Measurements from ENCODE around the gene ADSS1. TPM values are rescaled to one million over a fixed set of nuclear protein-coding genes. Genes with fewer than 3 reads are reported as not detected.

The ADSS1 gene
- total and polyA plus RNA-seq, 2 donors: 5.4 to 8.4 TPM

DNA sequence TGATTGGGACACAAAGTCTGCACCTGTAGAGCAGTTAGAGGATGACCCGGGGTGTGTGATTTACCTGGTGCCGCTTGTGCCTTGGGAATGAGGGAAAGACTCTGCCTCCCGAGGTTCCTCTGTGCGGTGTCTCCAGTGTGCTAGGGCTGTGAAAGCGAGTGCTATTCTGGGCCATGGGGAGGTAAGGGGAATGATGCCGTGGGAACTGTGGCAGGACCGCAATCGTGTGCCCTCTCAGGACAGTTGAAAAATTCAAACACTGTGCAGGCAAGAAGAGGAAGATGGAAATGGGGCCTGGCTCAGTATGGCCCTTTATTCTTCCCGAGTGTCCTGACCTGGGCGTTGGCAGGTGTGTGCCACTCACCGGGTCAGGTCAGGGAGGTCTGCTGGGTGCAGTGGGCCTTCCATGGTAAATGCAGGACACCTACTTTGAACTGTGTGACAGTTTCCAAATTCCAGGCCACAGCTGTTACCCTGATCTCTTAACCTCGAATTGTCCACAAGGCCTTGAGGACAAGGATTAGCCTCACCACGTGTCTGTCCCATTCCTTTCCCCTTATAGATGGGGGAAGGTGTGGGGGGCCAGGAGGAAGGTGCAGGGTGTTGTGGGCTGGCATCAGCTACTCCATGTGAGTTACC is 30.3 kb downstream of the ADSS1 start:
- no peak overlapping the region for H3K27ac ChIP-seq (ENCODE audit: low read depth)
- 64% methylated on average over 13 of the region's 13 CpGs for WGBS
- DNase-seq (ENCODE audit: extremely low spot score): no peak
- no peaks in the 10 kb centered on the region for H3K36me3 ChIP-seq (ENCODE audit: insufficient read depth)
- peak overlapping the region; percentile 83 for H3K4me3 ChIP-seq (ENCODE audit: low read depth, low read length)
- H3K4me1 ChIP-seq (ENCODE audit: insufficient read depth): no peaks in the 10 kb centered on the region

DNA sequence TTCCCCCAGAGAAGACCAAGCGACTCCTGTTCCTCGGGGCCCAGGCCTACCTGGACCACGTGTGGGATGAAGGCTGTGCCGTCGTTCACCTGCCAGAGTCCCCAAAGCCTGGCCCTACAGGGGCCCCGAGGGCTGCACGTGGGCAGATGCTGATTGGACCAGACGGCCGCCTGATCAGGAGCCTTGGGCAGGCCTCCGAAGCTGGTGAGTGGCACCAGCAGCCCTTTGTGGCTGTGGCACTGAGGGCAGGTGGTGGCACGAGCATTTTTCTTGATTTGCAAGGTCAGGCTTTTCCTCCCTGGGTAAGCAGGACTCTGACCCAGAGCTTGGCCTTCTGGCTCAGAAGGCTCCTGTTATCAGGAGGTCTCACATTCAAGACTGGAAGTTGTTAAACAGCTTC is 31.6 kb downstream of the ADSS1 start:
- Histone ChIP-seq H3K27ac (ENCODE audit: low read depth) (no peak overlapping the region), H3K4me1 (ENCODE audit: insufficient read depth) (no peaks in the 10 kb centered on the region), H3K4me3 (ENCODE audit: low read depth, low read length) (no peak overlapping the region), H3K36me3 (ENCODE audit: insufficient read depth) (no peaks in the 10 kb centered on the region)
- DNase-seq (ENCODE audit: extremely low spot score): no peak
- 81% methylated on average over 11 of the region's 11 CpGs for WGBS

DNA sequence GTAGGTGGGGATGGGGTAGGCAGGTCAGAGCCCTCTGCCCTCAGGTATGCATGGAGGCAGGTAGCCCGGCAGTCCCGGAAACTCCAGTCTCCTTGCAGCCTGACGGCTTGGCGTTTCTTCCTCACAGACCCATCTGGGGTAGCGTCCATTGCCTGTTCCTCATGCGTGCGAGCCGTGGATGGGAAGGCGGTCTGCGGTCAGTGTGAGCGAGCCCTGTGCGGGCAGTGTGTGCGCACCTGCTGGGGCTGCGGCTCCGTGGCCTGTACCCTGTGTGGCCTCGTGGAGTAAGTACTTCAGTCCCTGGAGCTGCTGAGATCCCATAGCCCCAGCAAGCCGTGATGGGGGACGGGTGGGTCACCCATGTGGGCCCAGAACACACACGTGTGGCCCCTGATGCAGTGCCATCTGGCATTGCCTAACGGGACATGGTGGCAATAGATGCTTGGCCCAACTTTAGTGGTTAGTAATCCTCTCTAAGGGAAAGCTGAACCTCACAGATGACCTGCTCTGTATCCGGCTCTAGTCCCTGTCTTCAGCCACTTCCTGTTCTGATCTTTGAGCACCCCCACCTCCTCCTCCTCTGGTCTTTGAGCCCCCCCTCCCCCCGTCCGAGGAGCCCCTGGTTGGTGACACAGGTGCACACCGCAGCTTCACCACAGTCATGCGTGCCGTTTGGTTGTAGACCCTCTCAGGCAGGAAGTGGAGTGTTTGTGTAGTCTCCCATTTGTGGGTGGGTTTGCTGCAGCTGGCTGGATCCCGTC is 32.6 kb downstream of the ADSS1 start:
- Histone ChIP-seq H3K27ac (ENCODE audit: low read depth) (no peak overlapping the region), H3K4me1 (ENCODE audit: insufficient read depth) (no peaks in the 10 kb centered on the region), H3K36me3 (ENCODE audit: insufficient read depth) (no peaks in the 10 kb centered on the region), H3K4me3 (ENCODE audit: low read depth, low read length) (no peak overlapping the region)
- DNase-seq (ENCODE audit: extremely low spot score): no peak
- WGBS: 85% methylated on average over 27 of the region's 27 CpGs

DNA sequence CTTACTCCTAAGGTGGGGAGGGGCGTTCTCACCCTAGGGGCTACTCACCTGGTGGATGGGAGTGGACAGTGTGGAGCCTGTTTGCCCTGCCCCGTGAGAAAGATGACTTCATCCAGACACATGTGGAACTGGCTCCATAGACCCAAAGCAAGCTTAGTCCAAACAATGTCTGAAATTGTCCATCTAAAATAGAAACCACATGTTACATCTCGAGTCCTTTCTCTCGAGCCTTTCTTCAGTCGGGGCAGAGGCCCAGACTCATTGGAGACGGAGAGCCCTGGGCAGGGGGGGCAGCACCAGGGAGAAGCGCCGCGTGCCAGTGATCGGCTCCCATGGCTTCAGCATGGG is 33.2 kb downstream of the ADSS1 start:
- H3K4me3 ChIP-seq (ENCODE audit: low read depth, low read length): no peak overlapping the region
- 81% methylated on average over 10 of the region's 10 CpGs for WGBS
- no peaks in the 10 kb centered on the region for H3K36me3 ChIP-seq (ENCODE audit: insufficient read depth)
- H3K27ac ChIP-seq (ENCODE audit: low read depth): no peak overlapping the region
- no peaks in the 10 kb centered on the region for H3K4me1 ChIP-seq (ENCODE audit: insufficient read depth)
- no peak for DNase-seq (ENCODE audit: extremely low spot score)

DNA sequence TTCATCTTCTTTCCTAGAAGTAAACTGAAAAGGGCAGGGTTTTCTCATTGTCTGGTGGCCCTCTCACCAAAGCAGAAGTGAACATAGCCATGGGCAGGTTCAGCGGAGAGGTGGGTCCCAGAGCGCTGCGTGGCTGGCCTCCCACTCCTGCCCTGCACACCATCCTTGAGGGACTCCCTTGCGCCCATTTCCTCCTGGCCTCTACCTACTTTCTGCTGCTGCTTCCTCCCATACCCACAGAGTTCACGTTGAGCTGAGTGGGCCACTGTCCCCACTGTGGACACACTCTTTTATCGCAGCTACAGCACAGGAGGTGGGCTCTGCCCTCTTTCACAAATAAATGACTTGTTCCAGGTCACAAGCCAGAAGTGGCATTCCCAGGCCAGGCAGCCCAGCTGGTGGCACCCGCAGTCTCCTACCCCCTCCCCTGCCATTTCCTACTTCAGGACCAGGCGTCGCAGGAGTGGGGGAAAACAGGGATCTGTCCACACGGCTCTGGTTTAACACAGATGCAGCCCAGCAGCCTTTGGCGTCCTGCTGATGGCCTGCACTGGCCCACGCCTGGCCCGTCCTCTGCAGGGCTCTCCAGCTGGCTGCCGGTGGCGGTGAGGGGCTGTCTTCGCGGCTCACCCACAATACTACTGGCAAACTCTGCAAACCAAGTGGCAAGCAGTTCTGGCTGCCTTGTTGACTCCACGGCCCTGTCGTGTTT is 33.8 kb downstream of the ADSS1 start:
- no peaks in the 10 kb centered on the region for H3K36me3 ChIP-seq (ENCODE audit: insufficient read depth)

DNA sequence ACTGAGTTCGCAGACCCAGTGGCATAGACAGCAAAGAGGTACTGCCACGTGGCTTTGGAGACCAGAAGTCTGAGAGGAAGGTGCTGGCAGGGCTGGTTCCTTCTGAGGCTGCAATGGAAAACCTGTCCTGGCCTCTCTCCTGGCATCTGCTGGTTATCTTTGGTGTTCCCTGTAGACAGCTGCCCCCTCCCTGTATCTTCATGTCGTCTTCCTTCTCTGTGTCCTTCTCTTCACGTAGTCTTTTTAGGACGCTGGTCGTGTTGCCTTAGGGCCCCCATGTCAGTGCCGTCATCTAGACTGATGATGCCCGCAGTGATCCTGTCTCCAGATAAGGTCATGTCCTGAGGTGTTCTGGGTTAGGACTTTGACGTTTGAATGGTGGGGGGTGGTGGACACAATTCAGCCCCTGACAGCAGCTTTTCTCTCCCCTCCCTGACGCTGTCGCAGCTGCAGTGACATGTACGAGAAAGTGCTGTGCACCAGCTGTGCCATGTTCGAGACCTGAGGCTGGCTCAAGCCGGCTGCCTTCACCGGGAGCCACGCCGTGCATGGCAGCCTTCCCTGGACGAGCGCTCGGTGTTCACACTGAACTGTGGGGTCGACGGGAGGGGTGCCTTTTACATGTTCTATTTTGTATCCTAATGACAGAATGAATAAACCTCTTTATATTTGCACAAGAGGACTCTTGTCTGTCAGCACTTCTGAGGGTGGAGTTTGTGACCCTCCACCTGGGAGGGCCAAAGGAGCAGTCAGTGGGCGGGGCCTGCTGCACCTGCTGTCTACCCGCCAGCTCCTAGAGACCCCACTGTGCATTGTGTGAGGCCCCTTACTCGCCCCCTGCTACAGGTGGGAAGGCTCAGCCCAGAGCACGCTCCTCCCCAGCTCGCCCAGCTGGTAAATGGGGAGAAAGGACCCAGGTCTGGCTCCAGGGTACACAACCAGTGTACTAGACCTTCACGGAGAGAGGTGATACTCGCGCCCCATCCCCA is 35.2 kb downstream of the ADSS1 start:
- WGBS: 85% methylated on average over 30 of the region's 30 CpGs
- Histone ChIP-seq H3K36me3 (ENCODE audit: insufficient read depth) (no peaks in the 10 kb centered on the region), H3K4me3 (ENCODE audit: low read depth, low read length) (no peak overlapping the region), H3K27ac (ENCODE audit: low read depth) (no peak overlapping the region), H3K4me1 (ENCODE audit: insufficient read depth) (no peaks in the 10 kb centered on the region)
- DNase-seq (ENCODE audit: extremely low spot score): no peak

More for the DNA sequence above, 33.8 kb downstream of the ADSS1 start:
- no peak overlapping the region for H3K27ac ChIP-seq (ENCODE audit: low read depth)
- 90% methylated on average over 19 of the region's 19 CpGs for WGBS
- no peak for DNase-seq (ENCODE audit: extremely low spot score)
- no peak overlapping the region for H3K4me3 ChIP-seq (ENCODE audit: low read depth, low read length)
- no peaks in the 10 kb centered on the region for H3K4me1 ChIP-seq (ENCODE audit: insufficient read depth)

DNA sequence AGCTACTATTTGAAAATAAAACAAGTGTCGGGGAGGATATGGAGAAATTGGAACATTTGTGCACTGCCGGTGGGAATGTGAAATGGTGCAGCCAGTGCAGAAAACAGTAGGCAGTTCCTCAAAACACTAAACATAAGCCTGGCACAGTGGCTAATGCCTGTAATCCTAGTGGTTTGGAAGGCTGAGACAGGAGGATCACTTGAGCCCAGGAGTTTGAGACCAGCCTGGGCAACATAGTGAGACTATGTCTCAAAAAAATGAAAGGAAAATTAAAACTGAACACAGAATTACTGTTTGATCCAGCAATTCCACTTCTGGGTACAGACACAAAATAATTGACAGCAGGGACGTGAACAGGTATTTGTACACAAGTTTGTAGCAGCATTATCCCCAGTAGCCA is 41.5 kb downstream of the ADSS1 start:
- WGBS: 92% methylated on average over 3 of the region's 3 CpGs
- Histone ChIP-seq H3K4me1 (ENCODE audit: insufficient read depth) (no peaks in the 10 kb centered on the region), H3K4me3 (ENCODE audit: low read depth, low read length) (no peak overlapping the region), H3K27ac (ENCODE audit: low read depth) (no peak overlapping the region), H3K36me3 (ENCODE audit: insufficient read depth) (no peaks in the 10 kb centered on the region)
- DNase-seq (ENCODE audit: extremely low spot score): no peak

DNA sequence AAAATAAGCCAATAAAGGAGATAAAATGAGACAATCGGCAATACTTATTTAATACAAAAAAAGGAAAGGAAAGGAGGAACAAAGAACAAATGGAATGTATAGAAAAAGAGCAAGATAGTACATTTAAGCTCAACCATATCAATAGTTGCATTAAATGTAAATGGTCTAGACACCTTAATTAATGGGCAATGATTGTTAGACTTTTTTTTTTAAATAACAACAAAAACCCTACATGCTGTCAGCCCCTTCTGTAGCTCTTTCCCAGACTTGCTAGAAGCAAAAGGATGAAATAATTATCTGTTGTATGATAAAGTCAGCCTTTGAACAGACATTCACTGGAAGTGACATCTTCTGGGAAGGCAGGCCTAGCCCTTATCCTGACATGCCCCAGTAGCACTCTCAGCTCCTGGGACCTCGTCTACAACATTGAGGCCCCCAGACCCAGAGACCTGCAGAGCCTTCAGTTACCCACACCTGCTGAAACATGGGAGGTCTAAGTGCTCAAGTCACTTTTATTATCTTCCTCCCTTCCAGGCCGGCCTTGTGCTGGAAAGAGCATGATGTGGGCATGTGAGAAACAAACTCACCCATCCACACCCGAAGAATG is 42.3 kb downstream of the ADSS1 start:
- Histone ChIP-seq H3K4me3 (ENCODE audit: low read depth, low read length) (no peak overlapping the region), H3K27ac (ENCODE audit: low read depth) (no peak overlapping the region), H3K36me3 (ENCODE audit: insufficient read depth) (no peaks in the 10 kb centered on the region), H3K4me1 (ENCODE audit: insufficient read depth) (no peaks in the 10 kb centered on the region)
- 96% methylated on average over 4 of the region's 4 CpGs for WGBS
- DNase-seq (ENCODE audit: extremely low spot score): no peak

DNA sequence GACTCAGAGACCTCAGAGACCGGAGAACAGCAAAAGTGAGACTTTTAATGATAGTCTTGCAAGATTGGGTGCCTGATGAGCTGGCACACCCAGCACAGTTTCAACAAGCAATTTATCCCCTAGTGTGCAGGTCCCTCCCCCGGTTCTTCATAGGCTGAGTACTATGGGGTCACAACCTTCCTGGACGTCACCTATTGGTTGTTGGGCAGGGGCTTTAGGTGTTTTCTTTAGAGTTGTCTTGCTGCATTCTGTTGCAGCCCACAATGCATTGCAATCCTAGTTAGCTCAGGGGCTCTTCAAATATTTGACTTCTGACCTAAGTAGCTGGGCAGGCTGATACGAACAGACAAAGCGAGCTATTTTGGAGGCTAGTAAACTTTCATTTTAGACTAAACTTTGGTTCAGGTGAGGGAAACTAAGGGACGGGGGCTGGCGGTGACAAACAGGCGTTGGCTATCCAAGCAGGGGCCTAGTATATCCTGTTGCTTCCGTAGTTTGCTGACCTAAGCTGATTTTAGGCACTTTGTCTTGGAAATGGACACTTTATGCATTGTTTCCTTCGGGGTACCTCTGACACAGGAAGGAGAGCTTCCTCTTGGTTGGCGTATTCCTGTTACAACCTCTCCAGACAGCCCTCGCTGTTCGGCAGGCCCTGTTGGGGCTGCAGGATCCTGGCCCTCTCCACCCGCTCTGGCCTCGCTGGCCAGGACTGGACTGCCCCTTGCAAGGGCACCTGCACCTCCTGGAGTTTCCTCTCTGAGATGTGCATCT is 43.0 kb downstream of the ADSS1 start:
- WGBS: 84% methylated on average over 15 of the region's 15 CpGs
- DNase-seq (ENCODE audit: extremely low spot score): no peak
- Histone ChIP-seq H3K4me1 (ENCODE audit: insufficient read depth) (no peaks in the 10 kb centered on the region), H3K4me3 (ENCODE audit: low read depth, low read length) (no peak overlapping the region), H3K27ac (ENCODE audit: low read depth) (no peak overlapping the region), H3K36me3 (ENCODE audit: insufficient read depth) (no peaks in the 10 kb centered on the region)

DNA sequence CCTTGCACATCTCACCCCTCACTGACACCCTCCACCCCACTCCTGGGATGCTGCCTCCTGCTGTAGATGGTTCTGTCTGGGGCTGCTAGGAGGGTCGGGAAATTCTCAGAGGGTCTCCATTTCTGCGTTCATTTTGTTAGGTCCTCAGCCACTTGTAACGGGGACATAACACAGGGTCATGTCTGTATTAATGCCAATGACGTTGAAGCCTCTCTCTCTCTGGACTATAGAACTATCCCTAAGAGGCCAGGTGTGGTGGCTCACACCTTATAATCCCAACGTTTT is 43.5 kb downstream of the ADSS1 start:
- Histone ChIP-seq H3K4me3 (ENCODE audit: low read depth, low read length) (no peak overlapping the region), H3K4me1 (ENCODE audit: insufficient read depth) (no peaks in the 10 kb centered on the region), H3K27ac (ENCODE audit: low read depth) (no peak overlapping the region), H3K36me3 (ENCODE audit: insufficient read depth) (peaks cover 5% of the 10 kb centered on the region)
- 83% methylated on average over 5 of the region's 5 CpGs for WGBS
- no peak for DNase-seq (ENCODE audit: extremely low spot score)

DNA sequence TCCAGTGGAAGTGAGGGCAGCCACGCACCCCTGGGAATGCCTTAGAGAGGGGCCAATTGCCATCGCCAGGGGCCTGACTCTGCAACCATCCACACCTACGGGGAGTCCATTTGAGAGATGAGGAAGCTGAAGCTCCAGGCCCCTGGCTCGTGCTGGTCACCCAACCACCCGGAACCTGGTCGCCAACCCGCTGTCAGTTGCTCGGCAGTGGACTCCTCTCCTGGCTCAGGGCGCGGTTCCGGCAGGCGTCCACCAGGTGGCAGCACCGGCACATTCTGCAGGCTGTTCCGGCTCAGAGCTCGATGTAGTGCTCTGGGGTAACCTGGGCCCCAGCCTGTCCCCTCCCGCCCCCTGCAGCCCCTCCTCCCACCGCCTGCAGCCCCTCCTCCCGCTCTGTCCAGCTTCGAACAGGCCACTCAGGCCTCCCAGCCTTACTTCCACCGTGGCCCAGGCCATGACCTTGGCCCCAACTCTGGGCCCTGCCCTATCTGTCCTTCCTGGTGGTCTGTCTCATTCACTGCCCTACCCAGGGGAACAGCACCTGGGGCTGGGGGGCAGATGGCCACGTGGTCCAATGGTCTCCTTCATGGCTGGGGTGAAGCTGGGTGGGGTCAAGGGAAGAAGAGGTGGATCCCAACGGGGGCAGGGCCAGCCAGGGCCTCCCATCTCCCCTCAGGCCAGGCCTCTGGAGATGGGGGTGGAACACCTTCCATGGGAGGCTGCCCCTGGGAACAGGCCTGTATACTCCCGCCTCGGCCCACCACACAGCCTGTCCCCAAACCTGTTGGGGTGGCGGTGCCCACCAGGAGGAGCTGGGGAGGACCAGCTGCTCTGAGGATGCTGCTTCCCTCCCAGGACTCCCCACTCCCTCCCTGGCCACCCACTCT is 44.7 kb downstream of the ADSS1 start:
- WGBS: 12% methylated on average over 25 of the region's 25 CpGs
- Histone ChIP-seq H3K4me3 (ENCODE audit: low read depth, low read length) (no peak overlapping the region), H3K4me1 (ENCODE audit: insufficient read depth) (no peaks in the 10 kb centered on the region), H3K36me3 (ENCODE audit: insufficient read depth) (peaks cover 7% of the 10 kb centered on the region), H3K27ac (ENCODE audit: low read depth) (no peak overlapping the region)
- DNase-seq (ENCODE audit: extremely low spot score): no peak

All from urinary bladder (tissue), 4 donors.